K562 (cell line): ENCODE data around the gene BTBD16. TPM values are rescaled to one million over a fixed set of nuclear protein-coding genes. Genes with fewer than 3 reads are reported as not detected.

Experiments
- ATAC-seq: fragments of 200-7000 bp; cut with Tn5 transposase; 3 replicates; pipeline ENCODE4 v1.9.1; 2020; ENCODE audit warnings: moderate library complexity
- BruUV-seq: library from RNA; stranded (reverse); fragments of 400-500 nt; replicated peaks from 2 replicates; lab custom pipeline; 2021; lab: Mats Ljungman, UMichigan
- CTCF ChIA-PET: fragments of 300-600 bp; formaldehyde crosslinking; extraction: SDS; loops from one replicate; lab custom pipeline; 2021; ENCODE audit warnings: low intra/inter-chr PET ratio; lab: Yijun Ruan, JAX
- POLR2A ChIA-PET: fragments of 300-600, 350-650 bp; sonication (Branson Sonifier 250); formaldehyde crosslinking; extraction: SDS; loops from one replicate; lab custom pipeline; 2021; ENCODE audit warnings: antibody characterized with exemption, inconsistent platforms; lab: Yijun Ruan, JAX
- DNase-seq, 4 experiments: peaks; one replicate each; pipeline versions ENCODE4 v3.0.0 to v3.0.0-alpha.2; 2011 to 2018; ENCODE audit warnings: low spot score in 3 of 4, mixed read lengths in 3 of 4; ENCODE audit errors: extremely low read depth in 1 of 4
- FAIRE-seq: peaks from 2 replicates; lab custom pipeline; 2011; peaks lifted over from hg19 to GRCh38; lab: Jason Lieb, UNC
- H2AFZ ChIP-seq: 2 replicates; pipeline ENCODE4 v1.6.0; 2011; ENCODE audit warnings: low read depth, low read length, control low read depth, inconsistent platforms
- H3K27ac ChIP-seq: fragments of 200-600 bp; 3 replicates; pipeline ENCODE4 v1.8.0; 2011; ENCODE audit warnings: low read depth, mild to moderate bottlenecking, control low read depth, inconsistent platforms, low read length, moderate library complexity, mixed read lengths; ENCODE audit errors: extremely low read depth
- H3K27me3 ChIP-seq, 2 experiments: fragments of 300-600 bp in 1 of 2; 2 replicates in 1 of 2; 3 replicates in 1 of 2; pipeline versions ENCODE4 v1.6.0 to v1.8.0; 2011; ENCODE audit warnings: inconsistent platforms in 2 of 2, low read length in 2 of 2, mild to moderate bottlenecking in 1 of 2, mixed read lengths in 1 of 2, moderate library complexity in 1 of 2; ENCODE audit not compliant: control insufficient read depth in 2 of 2, insufficient read depth in 2 of 2
- H3K36me3 ChIP-seq: fragments of 300-600 bp; 3 replicates; pipeline ENCODE4 v1.8.0; 2011; ENCODE audit warnings: mild to moderate bottlenecking, low read length, inconsistent platforms; ENCODE audit not compliant: control insufficient read depth, insufficient read depth
- H3K4me1 ChIP-seq, 2 experiments: fragments of 200-600 bp in 1 of 2; replicated peaks in 1 of 2; 2 replicates in 1 of 2; 3 replicates in 1 of 2; pipeline versions ENCODE4 v1.5.1 to v1.8.0; 2011; ENCODE audit warnings: inconsistent platforms in 2 of 2, low read length in 2 of 2, mild to moderate bottlenecking in 1 of 2, mixed read lengths in 1 of 2, moderate library complexity in 1 of 2; ENCODE audit not compliant: control insufficient read depth in 2 of 2, insufficient read depth in 2 of 2
- H3K4me2 ChIP-seq: 2 replicates; pipeline ENCODE4 v1.6.1; 2011; ENCODE audit warnings: low read length, control low read depth, inconsistent platforms, mixed read lengths; ENCODE audit not compliant: insufficient read depth
- H3K4me3 ChIP-seq: fragments of 200-600 bp; sonication (generic), shearing (Covaris generic); 2 replicates; pipeline ENCODE4 v1.5.1; 2016; ENCODE audit warnings: control low read depth, inconsistent platforms
- H3K79me2 ChIP-seq: fragments of 200-600 bp; 3 replicates; pipeline ENCODE4 v1.8.0; 2011; ENCODE audit warnings: low read length, inconsistent platforms; ENCODE audit not compliant: control insufficient read depth, insufficient read depth
- H3K9ac ChIP-seq, 2 experiments: 2 replicates each; pipeline versions ENCODE4 v1.6.0 to v1.6.1; 2011; ENCODE audit warnings: low read depth in 2 of 2, low read length in 2 of 2, control low read depth in 1 of 2, inconsistent platforms in 1 of 2, mild to moderate bottlenecking in 1 of 2, mixed read lengths in 1 of 2; ENCODE audit not compliant: insufficient read depth in 1 of 2
- H3K9me1 ChIP-seq: one replicate; pipeline ENCODE4 v1.6.0; 2011; ENCODE audit warnings: inconsistent platforms, mild to moderate bottlenecking, low read length, moderate library complexity; ENCODE audit not compliant: control insufficient read depth, insufficient read depth
- H3K9me3 ChIP-seq: replicated peaks from 2 replicates; pipeline ENCODE4 v1.5.1; 2011; ENCODE audit warnings: low read depth, low read length, inconsistent platforms; ENCODE audit not compliant: control insufficient read depth, insufficient read depth
- H4K20me1 ChIP-seq: replicated peaks from 2 replicates; pipeline ENCODE4 v1.6.1; 2011; ENCODE audit warnings: low read length, inconsistent platforms, mixed read lengths; ENCODE audit not compliant: control insufficient read depth, insufficient read depth
- COPS2 ChIP-seq: fragments of 450-650 bp; conservative IDR thresholded peaks from 2 replicates; pipeline ENCODE4 v1.6.1; 2016; ENCODE audit warnings: mild to moderate bottlenecking, moderate library complexity
- DLX4 ChIP-seq: fragments of 250-450 bp; sonication (Bioruptor Pico); IDR thresholded peaks from 2 replicates; pipeline ENCODE4 v1.6.1; 2021; ENCODE audit warnings: mild to moderate bottlenecking
- ILK ChIP-seq: fragments of 450-650 bp; IDR thresholded peaks from 2 replicates; pipeline ENCODE4 v1.6.1; 2016; ENCODE audit warnings: missing genetic modification characterization, low read depth, mild to moderate bottlenecking, missing compliant biosample characterization, moderate library complexity, borderline replicate concordance
- KLF13 ChIP-seq: fragments of 450-650 bp; IDR thresholded peaks from 2 replicates; pipeline ENCODE4 v1.6.1; 2016; ENCODE audit warnings: missing genetic modification characterization, low read depth, mild to moderate bottlenecking, missing compliant biosample characterization, moderate library complexity, borderline replicate concordance
- MECOM ChIP-seq: fragments of 250-450 bp; sonication (Bioruptor Pico); IDR thresholded peaks from 2 replicates; pipeline ENCODE4 v1.8.0; 2022; ENCODE audit warnings: inconsistent platforms
- SPI1 ChIP-seq: IDR thresholded peaks from 2 replicates; pipeline ENCODE4 v1.6.1; 2011; ENCODE audit warnings: low read depth, low read length, control low read depth, borderline replicate concordance
- TOE1 ChIP-seq, 2 experiments: fragments of 450-650 bp in 1 of 2; sonication (generic) in 1 of 2; formaldehyde crosslinking in 1 of 2; IDR thresholded peaks; 2 replicates each; pipeline versions ENCODE4 v1.7.1 to v1.8.0; 2016 to 2022; ENCODE audit warnings: borderline replicate concordance in 2 of 2, mild to moderate bottlenecking in 2 of 2, antibody characterized with exemption in 1 of 2, inconsistent platforms in 1 of 2, low read depth in 1 of 2, missing genetic modification reagents in 1 of 2, moderate library complexity in 1 of 2
- TRIM24 ChIP-seq, 2 experiments: fragments of 450-650 bp; IDR thresholded peaks; 2 replicates each; pipeline ENCODE4 v1.6.1; 2016
- TSC22D4 ChIP-seq: fragments of 450-650 bp; IDR thresholded peaks from 2 replicates; pipeline ENCODE4 v1.6.1; 2016; ENCODE audit warnings: missing genetic modification characterization, missing biosample characterization, control low read depth
- ZNF184 ChIP-seq: sonication (generic); formaldehyde crosslinking; IDR thresholded peaks from 2 replicates; pipeline ENCODE4 v1.5.0; 2020; ENCODE audit warnings: missing genetic modification reagents
- ZNF644 ChIP-seq: fragments of 200-800 bp; sonication (Bioruptor generic); IDR thresholded peaks from 2 replicates; pipeline ENCODE4 v1.6.1; 2016; ENCODE audit warnings: low read depth, missing genetic modification characterization, missing compliant biosample characterization
- ZNF764 ChIP-seq: fragments of 250-450 bp; sonication (Bioruptor Pico); IDR thresholded peaks from 2 replicates; pipeline ENCODE4 v1.4.0; 2020; ENCODE audit warnings: low read depth, mild to moderate bottlenecking, moderate library complexity
- WGBS: fragments of 100-300 bp; shearing (Covaris generic); methylation state at CpG from one replicate; pipeline ENCODE4 v1.1.6; 2016; ENCODE audit warnings: low coverage, mixed read lengths; ENCODE audit not compliant: insufficient coverage; ENCODE audit errors: missing lambda C conversion rate; 5-methylcytosine and 5-hydroxymethylcytosine counted together
- in situ Hi-C: fragments of 300-500 bp; cut with MboI; formaldehyde crosslinking; loops from 4 replicates; pipeline ENCODE4 v1.15.0; 2018; ENCODE audit warnings: inconsistent platforms, mixed read lengths
- intact Hi-C: fragments of 100-400 bp; cut with micrococcal nuclease; formaldehyde crosslinking; loops from 2 replicates; pipeline ENCODE4 v1.14.2; 2022
- polyA plus RNA-seq, 8 experiments: library from polyadenylated mRNA; depleted of rRNA in 4 of 8; stranded (reverse) in 5 of 8; unstranded in 3 of 8; fragments of >200 nt; fragmentation: Nextera tagmentation in 2 of 8; fragmentation: Illumina TruSeq in 1 of 8; extraction: Ambion mirVana in 2 of 8; extraction: Trizol in 1 of 8; gene quantifications; 2 replicates each; pipeline versions ENCODE4 v1.2.1 to v1.2.3, GENCODE V29; 2011 to 2014; ENCODE audit warnings: inconsistent platforms in 1 of 8, missing spikeins in 1 of 8
- total RNA-seq, 7 experiments: library from RNA; depleted of rRNA in 6 of 7; stranded (reverse); fragments of >200 nt in 6 of 7; fragmentation: Illumina TruSeq in 2 of 7; extraction: Trizol in 2 of 7; gene quantifications; 2 replicates each; pipeline versions ENCODE4 v1.2.1 to v1.2.3, GENCODE V29; 2011 to 2021; ENCODE audit warnings: low replicate concordance in 1 of 7
- TF ChIP-seq, protein P1 (sequence below): fragments of 450-650 bp; conservative IDR thresholded peaks from 2 replicates; pipeline ENCODE4 v1.6.1; 2016; ENCODE audit warnings: missing genetic modification characterization, low read depth, mild to moderate bottlenecking, control low read depth, missing compliant biosample characterization
- TF ChIP-seq, protein P2 (sequence below): sonication (generic); formaldehyde crosslinking; IDR thresholded peaks from 2 replicates; pipeline ENCODE4 v1.8.1; 2022; ENCODE audit warnings: missing genetic modification reagents
- TF ChIP-seq, protein P3 (sequence below): sonication (generic); formaldehyde crosslinking; IDR thresholded peaks from 2 replicates; pipeline ENCODE4 v1.8.1; 2023; ENCODE audit warnings: missing genetic modification reagents, mild to moderate bottlenecking, borderline replicate concordance

The BTBD16 gene
- total and polyA plus RNA-seq, 9 of the 15 experiments (the other 6 are each of a cell fraction or from before 2014, with no cell fraction given), result 0.11 TPM; not detected in 8

- no peak for FAIRE-seq
- BruUV-seq, result no TSS peak
- no peak for ATAC-seq
- H4K20me1 ChIP-seq, result no peaks in the 10 kb centered on the region
- no peak overlapping the region for H3K27ac ChIP-seq
- no peaks in the 10 kb centered on the region for H3K79me2 ChIP-seq
- in situ Hi-C loops (no loop called here), intact Hi-C loops (no loop called here)
- ChIA-PET CTCF (no interaction called here), POLR2A (interaction anchor here (1.2 kb wide), 1 partner anchor 84 kb away, joined by 3 read pairs; no protein-coding TSS in a partner anchor)
- no peak overlapping the region for H3K4me2 ChIP-seq
- 0% methylated on average over 3 of the region's 3 CpGs for WGBS
- no peaks in the 10 kb centered on the region for H3K36me3 ChIP-seq
- H3K27me3 ChIP-seq, result no peaks in the 10 kb centered on the region; a peak in 1 of 5 replicates
- H3K9ac ChIP-seq, result no peak overlapping the region
- no peak for DNase-seq
- H3K4me3 ChIP-seq, result no peak overlapping the region
- no peaks in the 10 kb centered on the region for H3K9me3 ChIP-seq
- no peaks in the 10 kb centered on the region for H3K4me1 ChIP-seq
- no peaks in the 10 kb centered on the region for H3K9me1 ChIP-seq
- no peak overlapping the region for H2AFZ ChIP-seq
- TF ChIP-seq DLX4 (CRISPR knock-in tag) (no peak), TRIM24 (IDR thresholded peaks at IDR 0.05) (no peak), KLF13 (tag) (no peak), TOE1 (IDR thresholded peaks at IDR 0.05; ENCODE audit: borderline replicate concordance) (no peak), TOE1 (CRISPR knock-in tag; IDR thresholded peaks at IDR 0.05; ENCODE audit: borderline replicate concordance, low read depth) (no peak), MECOM (CRISPR knock-in tag) (no peak), SPI1 (no peak), ILK (tag) (no peak), COPS2 (no peak), ZNF184 (CRISPR knock-in tag) (no peak), ZNF764 (CRISPR knock-in tag) (no peak), TSC22D4 (tag) (no peak), ZNF644 (tag) (no peak)
- TF ChIP-seq, protein P1, sequence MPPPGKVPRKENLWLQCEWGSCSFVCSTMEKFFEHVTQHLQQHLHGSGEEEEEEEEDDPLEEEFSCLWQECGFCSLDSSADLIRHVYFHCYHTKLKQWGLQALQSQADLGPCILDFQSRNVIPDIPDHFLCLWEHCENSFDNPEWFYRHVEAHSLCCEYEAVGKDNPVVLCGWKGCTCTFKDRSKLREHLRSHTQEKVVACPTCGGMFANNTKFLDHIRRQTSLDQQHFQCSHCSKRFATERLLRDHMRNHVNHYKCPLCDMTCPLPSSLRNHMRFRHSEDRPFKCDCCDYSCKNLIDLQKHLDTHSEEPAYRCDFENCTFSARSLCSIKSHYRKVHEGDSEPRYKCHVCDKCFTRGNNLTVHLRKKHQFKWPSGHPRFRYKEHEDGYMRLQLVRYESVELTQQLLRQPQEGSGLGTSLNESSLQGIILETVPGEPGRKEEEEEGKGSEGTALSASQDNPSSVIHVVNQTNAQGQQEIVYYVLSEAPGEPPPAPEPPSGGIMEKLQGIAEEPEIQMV (tag), result no peak
- TF ChIP-seq, protein P2, sequence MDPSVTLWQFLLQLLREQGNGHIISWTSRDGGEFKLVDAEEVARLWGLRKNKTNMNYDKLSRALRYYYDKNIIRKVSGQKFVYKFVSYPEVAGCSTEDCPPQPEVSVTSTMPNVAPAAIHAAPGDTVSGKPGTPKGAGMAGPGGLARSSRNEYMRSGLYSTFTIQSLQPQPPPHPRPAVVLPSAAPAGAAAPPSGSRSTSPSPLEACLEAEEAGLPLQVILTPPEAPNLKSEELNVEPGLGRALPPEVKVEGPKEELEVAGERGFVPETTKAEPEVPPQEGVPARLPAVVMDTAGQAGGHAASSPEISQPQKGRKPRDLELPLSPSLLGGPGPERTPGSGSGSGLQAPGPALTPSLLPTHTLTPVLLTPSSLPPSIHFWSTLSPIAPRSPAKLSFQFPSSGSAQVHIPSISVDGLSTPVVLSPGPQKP (CRISPR knock-in tag), result no peak
- TF ChIP-seq, protein P3, sequence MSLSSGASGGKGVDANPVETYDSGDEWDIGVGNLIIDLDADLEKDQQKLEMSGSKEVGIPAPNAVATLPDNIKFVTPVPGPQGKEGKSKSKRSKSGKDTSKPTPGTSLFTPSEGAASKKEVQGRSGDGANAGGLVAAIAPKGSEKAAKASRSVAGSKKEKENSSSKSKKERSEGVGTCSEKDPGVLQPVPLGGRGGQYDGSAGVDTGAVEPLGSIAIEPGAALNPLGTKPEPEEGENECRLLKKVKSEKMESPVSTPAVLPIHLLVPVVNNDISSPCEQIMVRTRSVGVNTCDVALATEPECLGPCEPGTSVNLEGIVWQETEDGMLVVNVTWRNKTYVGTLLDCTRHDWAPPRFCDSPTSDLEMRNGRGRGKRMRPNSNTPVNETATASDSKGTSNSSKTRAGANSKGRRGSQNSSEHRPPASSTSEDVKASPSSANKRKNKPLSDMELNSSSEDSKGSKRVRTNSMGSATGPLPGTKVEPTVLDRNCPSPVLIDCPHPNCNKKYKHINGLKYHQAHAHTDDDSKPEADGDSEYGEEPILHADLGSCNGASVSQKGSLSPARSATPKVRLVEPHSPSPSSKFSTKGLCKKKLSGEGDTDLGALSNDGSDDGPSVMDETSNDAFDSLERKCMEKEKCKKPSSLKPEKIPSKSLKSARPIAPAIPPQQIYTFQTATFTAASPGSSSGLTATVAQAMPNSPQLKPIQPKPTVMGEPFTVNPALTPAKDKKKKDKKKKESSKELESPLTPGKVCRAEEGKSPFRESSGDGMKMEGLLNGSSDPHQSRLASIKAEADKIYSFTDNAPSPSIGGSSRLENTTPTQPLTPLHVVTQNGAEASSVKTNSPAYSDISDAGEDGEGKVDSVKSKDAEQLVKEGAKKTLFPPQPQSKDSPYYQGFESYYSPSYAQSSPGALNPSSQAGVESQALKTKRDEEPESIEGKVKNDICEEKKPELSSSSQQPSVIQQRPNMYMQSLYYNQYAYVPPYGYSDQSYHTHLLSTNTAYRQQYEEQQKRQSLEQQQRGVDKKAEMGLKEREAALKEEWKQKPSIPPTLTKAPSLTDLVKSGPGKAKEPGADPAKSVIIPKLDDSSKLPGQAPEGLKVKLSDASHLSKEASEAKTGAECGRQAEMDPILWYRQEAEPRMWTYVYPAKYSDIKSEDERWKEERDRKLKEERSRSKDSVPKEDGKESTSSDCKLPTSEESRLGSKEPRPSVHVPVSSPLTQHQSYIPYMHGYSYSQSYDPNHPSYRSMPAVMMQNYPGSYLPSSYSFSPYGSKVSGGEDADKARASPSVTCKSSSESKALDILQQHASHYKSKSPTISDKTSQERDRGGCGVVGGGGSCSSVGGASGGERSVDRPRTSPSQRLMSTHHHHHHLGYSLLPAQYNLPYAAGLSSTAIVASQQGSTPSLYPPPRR (CRISPR knock-in tag), result no peak
These were observed 14.1 kb upstream of the BTBD16 start for GRCh38 chr10:122257041-122257440.
